ENCODE results near the gene INPP1. TPM values are rescaled to one million over a fixed set of nuclear protein-coding genes. Genes with fewer than 3 reads are reported as not detected.

INPP1 gene
- total and polyA plus RNA-seq, 8 donors, result 11.5 to 31.0 (median 15.4) TPM

DNA sequence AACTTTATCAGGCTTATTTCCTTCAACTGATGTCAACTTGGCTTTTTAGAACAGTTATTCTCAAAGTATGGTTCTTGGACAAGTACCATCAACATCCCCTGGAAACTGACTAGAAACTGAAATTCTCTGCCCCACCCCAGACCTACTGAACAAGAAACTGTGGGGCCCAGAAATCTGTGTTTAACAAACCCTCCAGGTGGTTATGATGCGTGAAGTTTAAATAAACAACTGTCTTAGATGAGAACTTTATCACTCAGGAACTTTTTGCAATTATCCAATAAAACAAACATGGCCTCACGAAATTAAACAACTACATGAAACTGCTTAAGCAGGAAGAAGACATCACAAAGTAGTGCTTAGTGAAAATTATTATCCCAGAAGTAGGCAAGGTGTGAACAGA, 28.1 kb upstream of the INPP1 start:
- TF ChIP-seq, protein P1, sequence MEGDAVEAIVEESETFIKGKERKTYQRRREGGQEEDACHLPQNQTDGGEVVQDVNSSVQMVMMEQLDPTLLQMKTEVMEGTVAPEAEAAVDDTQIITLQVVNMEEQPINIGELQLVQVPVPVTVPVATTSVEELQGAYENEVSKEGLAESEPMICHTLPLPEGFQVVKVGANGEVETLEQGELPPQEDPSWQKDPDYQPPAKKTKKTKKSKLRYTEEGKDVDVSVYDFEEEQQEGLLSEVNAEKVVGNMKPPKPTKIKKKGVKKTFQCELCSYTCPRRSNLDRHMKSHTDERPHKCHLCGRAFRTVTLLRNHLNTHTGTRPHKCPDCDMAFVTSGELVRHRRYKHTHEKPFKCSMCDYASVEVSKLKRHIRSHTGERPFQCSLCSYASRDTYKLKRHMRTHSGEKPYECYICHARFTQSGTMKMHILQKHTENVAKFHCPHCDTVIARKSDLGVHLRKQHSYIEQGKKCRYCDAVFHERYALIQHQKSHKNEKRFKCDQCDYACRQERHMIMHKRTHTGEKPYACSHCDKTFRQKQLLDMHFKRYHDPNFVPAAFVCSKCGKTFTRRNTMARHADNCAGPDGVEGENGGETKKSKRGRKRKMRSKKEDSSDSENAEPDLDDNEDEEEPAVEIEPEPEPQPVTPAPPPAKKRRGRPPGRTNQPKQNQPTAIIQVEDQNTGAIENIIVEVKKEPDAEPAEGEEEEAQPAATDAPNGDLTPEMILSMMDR (IDR thresholded peaks at IDR 0.05), result no peak
- H3K36me3 ChIP-seq, result no peaks in the 10 kb centered on the region
- WGBS, 2 donors, result 35 to 40% methylated on average over 2 of the region's 2 CpGs
- ATAC-seq (no peak), DNase-seq (no peak), FAIRE-seq (no peak)
- intact Hi-C loops (cut with DNase I), result no loop called here
- no peak overlapping the region for H3K4me3 ChIP-seq
- peaks cover 7 to 23% (median 18%) of the 10 kb centered on the region in 3 donors for H3K4me1 ChIP-seq
- H3K27me3 ChIP-seq, result no peaks in the 10 kb centered on the region
- no peak overlapping the region for H3K27ac ChIP-seq
- H3K9me3 ChIP-seq, result no peaks in the 10 kb centered on the region

DNA sequence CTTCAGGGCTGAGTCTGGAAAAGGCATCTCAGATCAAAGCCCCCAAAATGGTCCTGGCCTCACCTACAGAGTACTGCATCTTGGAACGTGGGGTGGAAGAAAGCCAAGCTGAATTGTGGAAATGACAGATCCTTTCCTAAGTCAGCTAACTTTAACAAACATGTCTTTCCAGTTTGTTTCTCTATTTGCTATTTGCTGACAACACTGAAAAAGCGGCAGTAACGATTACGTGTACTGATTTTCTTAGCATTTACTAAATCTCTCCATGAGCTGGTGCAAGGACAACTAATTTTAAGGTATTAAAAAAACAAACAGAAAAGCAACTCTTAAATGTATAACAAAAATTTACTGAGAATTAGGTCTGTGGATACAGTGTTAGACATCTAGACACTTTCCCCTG, 24.9 kb upstream of the INPP1 start:
- Histone ChIP-seq H3K9me3 (no peaks in the 10 kb centered on the region), H3K4me3 (peak overlapping the region; percentile 46 to 75 (median 56)), H3K27ac (peak overlapping the region in 2 of 4 donors; percentile 98), H3K4me1 (peaks cover 0 to 25% (median 18%) of the 10 kb centered on the region in 3 donors), H3K36me3 (no peaks in the 10 kb centered on the region), H3K27me3 (no peaks in the 10 kb centered on the region)
- DNase-seq, result peak in 1 of 6 donors; percentile 26
- intact Hi-C loops (cut with DNase I), result no loop called here
- no peak for FAIRE-seq
- ATAC-seq, result peak in 1 of 4 donors; percentile 2
- TF ChIP-seq, protein P1 (IDR thresholded peaks at IDR 0.05), result no peak
- WGBS, 2 donors, result 11 to 13% methylated on average over 4 of the region's 4 CpGs

DNA sequence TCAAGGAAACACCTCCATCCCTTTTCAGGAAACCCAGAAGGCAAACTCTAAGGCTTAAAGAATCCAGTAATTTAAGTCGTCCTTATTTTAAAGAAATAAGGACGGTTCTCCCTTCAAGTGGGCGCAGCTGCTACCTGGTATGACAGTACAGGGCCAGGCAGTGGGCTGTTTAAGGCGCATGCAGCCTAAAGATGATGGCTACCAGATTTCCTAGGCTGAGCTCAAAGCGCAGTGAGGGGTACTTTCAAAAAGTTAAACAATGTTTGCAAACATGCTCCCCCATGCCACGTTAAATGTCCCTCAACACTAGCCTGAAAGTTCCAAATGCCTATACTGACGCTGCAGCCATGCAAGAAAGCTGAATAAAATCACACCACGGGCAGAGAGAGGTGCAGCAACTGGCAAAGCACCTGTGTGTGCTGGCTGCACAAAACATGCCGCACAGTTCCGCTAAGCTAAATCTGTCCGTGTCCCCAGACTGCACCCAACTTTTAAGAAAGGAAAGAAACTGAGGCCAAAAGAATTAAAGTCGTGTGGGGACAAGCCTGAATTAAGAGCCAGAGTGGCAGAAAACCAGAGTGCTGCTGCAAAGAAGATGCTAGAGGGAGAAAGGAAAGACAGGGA, 24.3 kb upstream of the INPP1 start:
- WGBS, 2 donors, result 0 to 1% methylated on average over 12 of the region's 12 CpGs
- intact Hi-C loops (cut with DNase I), result no loop called here
- Histone ChIP-seq H3K4me3 (peak overlapping the region; percentile 46 to 75 (median 56)), H3K4me1 (peaks cover 0 to 22% (median 18%) of the 10 kb centered on the region in 3 donors), H3K27ac (peak overlapping the region; percentile 80 to 98 (median 90)), H3K36me3 (no peaks in the 10 kb centered on the region), H3K9me3 (no peaks in the 10 kb centered on the region), H3K27me3 (no peaks in the 10 kb centered on the region)
- ATAC-seq (peak; percentile 29 to 56 (median 40)), DNase-seq (peak in 2 of 6 donors; percentile 35 to 43), FAIRE-seq (no peak)
- TF ChIP-seq, protein P1 (IDR thresholded peaks at IDR 0.05), result no peak

DNA sequence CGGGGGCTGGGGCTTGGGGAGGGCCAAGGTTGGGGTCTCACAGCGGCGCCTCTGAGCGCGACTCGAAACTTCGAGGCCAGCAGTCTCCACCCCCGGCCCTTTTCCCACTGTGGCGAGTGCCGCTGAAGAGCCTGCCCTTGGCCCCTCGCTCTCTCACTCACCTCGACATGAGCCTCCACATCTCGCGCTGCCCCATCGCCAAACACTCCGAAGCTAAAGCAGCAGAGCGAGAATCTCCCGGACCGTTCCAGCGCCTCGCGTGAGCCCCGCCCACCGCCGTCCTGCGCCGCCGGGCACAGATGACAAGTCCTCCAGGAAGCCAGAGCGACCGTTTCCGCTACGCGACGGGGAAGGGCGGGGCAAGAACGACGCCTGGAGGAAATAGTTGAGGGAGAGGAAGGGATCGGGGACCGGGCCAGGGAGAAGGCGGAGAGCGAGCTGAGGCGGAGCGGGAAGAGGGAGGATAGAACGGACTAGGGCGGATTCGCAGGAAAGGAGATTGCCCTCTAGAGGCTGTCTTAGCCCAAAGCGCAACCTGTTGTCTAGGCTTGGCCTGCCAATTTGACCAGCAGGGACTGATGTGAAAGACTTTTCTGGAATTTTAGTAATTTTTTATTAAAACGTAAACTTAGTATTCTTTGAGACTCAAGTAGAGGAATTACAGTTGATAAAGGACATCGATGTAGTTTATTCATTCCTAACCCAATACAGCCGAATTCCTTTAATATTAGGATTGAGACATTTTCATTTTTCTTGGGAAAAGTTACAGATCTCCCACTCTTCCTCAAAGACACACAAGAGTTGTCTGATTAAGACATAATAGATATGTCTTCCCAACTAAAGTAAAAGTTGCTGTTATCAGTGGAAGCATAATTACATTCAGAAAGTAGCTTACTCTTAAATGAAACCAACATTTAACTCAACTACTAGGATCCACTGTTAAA, 23.6 kb upstream of the INPP1 start, which contains the start of gene HIBCH:
TSS of gene HIBCH (minus strand) at position 272 of the 944 bp plus-strand sequence. CDS start at position 196, 76 bp downstream.
- no peaks in the 10 kb centered on the region for H3K36me3 ChIP-seq
- peak; percentile 98 for FAIRE-seq
- TF ChIP-seq, protein P1 (IDR thresholded peaks at IDR 0.05), result peak; percentile 47 to 73 (median 56)
- H3K27me3 ChIP-seq, result no peaks in the 10 kb centered on the region
- peak; percentile 94 to 97 (median 96) for ATAC-seq
- H3K27ac ChIP-seq, result peak within 1 kb of the TSS; percentile 80 to 98 (median 90)
- H3K4me1 ChIP-seq, result peaks cover 0 to 18% (median 18%) of the 10 kb centered on the region in 3 donors
- WGBS, 2 donors, result 1% methylated on average over 50 of the region's 50 CpGs
- peak; percentile 98 to 99 (median 98) for DNase-seq
- H3K9me3 ChIP-seq, result no peaks in the 10 kb centered on the region
- intact Hi-C loops (cut with DNase I), result no loop called here
- H3K4me3 ChIP-seq, result peak within 1 kb of the TSS; percentile 46 to 75 (median 56)
